Measurements from ENCODE around the gene NUP210.

DNA sequence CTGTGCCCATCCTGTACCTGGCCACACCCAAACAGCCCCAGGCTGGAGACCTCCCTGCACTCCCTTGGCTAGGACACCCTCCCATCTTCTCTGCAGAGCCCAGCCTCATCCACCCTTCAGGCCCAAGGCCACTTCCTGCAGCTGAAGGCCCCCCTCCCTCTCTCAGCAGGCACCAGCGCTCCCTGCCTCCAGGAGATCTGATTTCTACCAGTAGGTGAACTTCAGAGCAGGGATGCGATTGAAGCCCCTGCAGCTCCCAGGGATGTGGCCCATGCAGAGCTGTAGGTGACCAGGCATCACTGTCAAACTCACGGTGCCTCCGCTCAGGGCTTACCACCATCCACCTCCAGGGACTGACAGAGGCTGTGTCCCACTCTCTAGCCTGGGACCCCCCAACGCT, 96.3 kb downstream of the NUP210 start:
- TF ChIP-seq, protein P1, sequence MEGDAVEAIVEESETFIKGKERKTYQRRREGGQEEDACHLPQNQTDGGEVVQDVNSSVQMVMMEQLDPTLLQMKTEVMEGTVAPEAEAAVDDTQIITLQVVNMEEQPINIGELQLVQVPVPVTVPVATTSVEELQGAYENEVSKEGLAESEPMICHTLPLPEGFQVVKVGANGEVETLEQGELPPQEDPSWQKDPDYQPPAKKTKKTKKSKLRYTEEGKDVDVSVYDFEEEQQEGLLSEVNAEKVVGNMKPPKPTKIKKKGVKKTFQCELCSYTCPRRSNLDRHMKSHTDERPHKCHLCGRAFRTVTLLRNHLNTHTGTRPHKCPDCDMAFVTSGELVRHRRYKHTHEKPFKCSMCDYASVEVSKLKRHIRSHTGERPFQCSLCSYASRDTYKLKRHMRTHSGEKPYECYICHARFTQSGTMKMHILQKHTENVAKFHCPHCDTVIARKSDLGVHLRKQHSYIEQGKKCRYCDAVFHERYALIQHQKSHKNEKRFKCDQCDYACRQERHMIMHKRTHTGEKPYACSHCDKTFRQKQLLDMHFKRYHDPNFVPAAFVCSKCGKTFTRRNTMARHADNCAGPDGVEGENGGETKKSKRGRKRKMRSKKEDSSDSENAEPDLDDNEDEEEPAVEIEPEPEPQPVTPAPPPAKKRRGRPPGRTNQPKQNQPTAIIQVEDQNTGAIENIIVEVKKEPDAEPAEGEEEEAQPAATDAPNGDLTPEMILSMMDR (conservative IDR thresholded peaks at IDR 0.05; ENCODE audit: low read depth, low read length): no peak
- no peak for TF ChIP-seq EZH2 (IDR thresholded peaks at IDR 0.05; ENCODE audit: borderline replicate concordance, low read depth, low read length, poor library complexity, severe bottlenecking)

Data from A673 (cell line).